GOT3 (cell line): ENCODE results near the gene PBX2.
"Not testable (repeated sequence)": the region's sequence is repeated elsewhere in the genome, so short reads cannot be mapped to it uniquely, and the experiment has no call there.

Experiments used
- DNase-seq: peaks from one replicate; lab custom pipeline; 2025; ENCODE audit warnings: mixed read lengths; lab: John Stamatoyannopoulos, UW

PBX2 gene

DNA sequence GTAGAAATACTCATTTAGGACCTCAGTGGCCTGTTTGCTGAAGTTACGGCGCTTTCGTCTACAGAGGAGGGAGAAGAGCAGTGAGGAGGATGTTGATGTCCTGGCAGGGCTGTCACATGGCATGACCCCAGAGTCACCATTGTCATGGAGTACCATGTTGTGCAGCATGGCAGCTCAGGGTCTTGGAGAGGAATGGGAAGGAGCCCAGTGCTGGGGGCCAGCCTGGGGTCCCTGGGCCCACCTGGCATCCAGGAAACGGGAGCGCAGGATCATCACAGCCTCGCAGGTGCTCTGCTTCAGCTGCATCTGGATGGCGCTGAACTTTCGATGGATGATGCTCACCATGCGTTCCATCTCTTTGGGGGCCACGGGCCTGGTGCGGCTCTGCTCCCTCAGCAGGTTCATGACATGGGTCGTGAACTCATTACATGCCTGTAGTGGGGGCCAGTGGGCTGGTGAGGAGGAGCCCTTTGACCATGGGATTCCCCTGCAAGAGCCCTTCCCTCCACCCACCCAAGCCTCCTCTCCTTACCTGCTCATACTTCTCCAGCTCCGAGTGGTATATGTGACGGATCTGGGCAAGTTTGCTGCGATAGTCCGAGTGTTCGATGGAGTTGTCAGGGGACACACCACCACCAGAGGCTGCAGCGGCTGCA, 2.1 kb downstream of the PBX2 start:
- not testable (repeated sequence) for DNase-seq

- DNase-seq = no peak
Measured at GRCh38 chr6:32187009-32187709, 2.8 kb downstream of the PBX2 start.

DNA sequence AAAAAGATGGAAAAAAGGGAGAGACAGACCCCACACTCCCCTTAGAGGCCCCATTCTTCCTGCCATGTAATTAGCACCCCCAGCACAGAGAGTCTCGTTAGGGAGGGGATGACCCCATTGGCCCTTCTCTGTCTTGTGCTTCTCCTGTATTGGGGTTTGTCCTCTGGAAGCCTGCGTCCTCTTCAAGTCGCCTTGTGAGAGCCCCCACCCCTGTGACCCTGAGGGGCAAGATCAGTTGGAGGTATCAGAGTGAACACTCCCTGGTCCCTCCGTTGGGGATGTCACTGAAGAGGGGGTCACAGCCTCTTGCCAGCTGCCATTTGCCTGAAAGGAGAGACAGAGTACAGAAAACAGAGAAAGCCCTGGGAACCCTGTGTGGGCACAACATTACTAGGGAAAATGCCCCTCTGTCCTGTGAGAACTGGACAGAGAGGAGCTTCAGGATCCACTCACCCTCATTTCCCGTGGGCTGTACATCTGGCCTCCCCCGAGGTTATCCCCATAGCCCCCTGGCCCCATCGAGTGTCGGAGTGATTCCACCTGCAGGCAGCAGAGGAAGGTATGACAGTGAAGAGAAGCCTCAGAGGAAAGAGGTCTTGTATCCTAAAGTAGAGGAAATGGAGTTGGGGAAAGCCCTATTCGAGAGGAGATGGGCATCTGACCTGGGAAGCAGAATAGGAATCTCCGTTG, 3.7 kb downstream of the PBX2 start:
- not testable (repeated sequence) for DNase-seq

GRCh38 chr6:32185681-32186131, 4.3 kb downstream of the PBX2 start:
- DNase-seq = not testable (repeated sequence)

GRCh38 chr6:32184084-32184640, 5.8 kb downstream of the PBX2 start, which contains the start of gene AGER:
AGER (minus strand) TSS chr6:32184253; CDS start chr6:32184222, 31 bp downstream.
- no peak for DNase-seq

DNA sequence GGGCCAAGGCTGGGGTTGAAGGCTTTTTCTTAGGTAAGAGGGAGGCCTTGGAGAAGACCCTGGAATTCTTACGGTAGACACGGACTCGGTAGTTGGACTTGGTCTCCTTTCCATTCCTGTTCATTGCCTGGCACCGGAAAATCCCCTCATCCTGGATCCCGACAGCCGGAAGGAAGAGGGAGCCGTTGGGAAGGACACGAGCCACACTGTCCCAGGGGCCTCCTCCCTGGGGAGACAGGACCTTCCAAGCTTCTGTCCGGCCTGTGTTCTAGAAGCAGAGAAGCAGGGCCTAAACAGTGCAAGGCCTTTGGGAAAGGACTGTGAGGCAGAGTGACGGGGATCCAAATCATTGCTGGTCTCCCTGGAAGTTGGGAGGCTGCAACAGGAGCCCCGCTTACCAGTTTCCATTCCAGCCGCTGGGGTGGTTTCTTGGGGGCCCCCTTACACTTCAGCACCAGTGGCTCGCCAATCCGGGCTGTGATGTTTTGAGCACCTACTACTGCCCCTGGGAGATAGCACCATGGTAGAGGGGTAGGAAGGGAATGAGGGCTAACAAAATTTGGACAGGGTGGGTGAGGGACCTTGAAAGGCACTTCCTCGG, 6.4 kb downstream of the PBX2 start:
- DNase-seq = no peak

DNA sequence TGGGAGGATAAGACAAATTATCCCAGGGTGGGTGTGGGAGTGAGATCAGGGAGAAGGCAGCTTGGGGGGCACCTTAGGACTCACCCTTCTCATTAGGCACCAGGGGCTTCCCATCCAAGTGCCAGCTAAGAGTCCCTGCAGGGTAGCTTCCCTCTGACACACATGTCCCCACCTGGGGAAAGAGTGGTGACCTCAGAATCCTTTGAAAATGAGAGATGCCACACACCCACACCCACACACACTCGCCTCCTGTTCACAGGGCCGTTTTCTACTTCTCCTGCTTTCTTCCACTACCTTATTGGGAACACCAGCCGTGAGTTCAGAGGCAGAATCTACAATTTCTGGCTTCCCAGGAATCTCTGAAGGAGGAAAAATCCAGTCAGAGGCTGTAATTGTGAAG, 7.0 kb downstream of the PBX2 start:
- DNase-seq = no peak

DNA sequence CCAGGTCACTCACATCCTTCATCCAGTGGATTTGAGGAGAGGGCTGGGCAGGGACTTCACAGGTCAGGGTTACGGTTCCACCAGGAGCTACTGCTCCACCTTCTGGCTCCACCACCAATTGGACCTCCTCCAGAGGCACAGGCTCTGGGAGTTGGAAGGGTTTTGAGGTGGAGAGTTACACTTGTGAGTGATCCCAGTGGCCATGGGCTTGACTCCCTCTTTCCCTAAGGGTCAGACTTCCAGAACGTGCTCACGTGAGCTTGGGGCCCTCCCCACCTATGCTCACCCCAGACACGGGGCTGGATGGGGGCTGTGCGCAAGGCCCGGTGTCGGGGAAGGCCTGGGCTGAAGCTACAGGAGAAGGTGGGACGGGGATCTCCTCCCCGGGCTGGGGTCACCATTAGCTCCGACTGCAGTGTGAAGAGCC, 7.4 kb downstream of the PBX2 start:
- DNase-seq = no peak

DNA sequence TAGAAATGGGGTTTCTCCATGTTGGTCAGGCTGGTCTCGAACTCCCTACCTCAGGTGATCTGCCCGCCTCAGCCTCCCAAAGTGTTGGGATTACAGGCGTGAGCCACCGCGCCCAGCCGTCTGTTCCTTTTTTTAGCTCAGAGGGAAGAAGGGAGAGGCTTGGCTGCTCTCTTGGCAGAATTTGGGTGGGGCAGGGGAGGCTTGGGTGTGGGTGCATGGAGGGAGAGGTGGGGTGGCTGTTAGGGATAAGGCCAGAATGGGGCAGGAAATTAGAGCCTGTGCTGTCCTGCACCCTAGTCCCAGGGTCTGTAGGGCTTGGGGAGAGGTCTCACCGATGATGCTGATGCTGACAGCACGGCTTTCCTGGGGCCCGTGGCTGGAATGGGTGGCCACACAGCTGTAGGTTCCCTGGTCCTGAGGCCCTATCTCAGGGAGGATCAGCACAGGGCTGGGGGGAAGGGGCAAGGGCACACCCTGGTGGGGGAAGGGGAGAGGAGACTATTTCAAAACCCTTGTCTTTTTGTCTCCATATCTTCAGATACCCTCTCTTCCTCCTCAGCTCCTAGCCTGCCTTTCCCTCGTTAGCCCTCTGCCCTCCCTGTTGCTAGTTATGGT, 8.0 kb downstream of the PBX2 start:
- no peak for DNase-seq

DNA sequence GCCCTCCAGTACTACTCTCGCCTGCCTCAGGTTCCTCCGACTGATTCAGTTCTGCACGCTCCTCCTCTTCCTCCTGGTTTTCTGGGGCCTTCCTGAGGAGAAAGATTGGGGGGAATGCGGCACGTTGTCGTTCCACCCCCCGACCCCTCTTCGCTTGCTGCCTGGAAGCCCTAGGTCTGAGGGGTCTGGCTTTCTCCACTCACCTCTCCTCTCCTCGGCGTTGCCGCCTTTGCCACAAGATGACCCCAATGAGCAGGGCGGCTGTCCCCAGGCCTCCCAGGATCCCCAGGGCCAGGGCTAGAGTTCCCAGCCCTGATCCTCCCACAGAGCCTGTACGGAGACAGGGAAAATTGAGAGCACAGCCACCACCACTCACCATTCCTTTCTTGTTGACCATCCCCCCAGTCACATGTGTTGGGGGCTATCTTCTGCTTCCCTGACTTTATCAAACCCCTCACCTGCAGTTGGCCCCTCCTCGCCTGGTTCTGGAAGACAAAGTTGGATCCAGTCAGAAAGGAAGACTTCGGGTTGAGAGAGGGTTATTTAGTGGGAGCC, 8.8 kb downstream of the PBX2 start:
- no peak for DNase-seq

GRCh38 chr6:32179766-32180405, 10.1 kb downstream of the PBX2 start:
- no peak for DNase-seq

- no peak for DNase-seq
Measured at GRCh38 chr6:32178547-32179440, 11.2 kb downstream of the PBX2 start.

DNA sequence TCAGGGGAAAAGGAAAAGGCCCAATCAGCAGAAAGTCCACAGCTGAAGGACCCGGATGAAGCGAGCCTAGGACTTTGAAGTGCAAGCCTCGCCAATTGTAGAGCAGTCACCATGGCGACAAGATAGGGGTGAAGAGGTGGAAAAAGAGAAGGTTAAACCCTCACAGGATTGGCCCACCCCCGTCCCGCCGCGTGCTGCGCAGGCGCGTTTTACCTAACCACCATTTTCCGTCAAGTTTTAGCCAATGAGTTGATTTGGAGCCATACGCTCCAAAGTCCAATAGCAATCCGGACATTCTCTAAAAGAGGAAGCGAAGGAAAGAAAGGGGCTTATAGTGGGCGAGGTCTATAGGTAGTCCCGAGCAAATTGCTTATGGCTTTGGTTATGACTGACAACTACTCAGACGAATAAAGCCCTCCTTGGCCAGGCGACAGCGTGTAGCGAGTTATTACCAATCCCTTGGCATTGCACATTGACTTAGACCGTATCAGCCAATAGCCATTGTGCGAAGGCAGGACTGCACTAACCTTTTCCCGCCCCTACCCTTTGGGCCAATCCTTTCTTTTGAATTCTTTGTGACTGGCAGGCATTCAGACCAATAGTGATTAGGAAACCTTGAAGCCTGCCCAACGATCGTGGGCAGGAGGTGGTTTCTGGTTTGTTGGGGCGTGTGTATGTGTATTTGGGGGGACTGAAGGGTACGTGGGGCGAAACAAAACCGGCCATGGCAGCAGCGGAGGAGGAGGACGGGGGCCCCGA, 12.0 kb downstream of the PBX2 start, which contains the start of gene RNF5:
TSS of gene RNF5 (plus strand) at position 618 of the 759 bp plus-strand sequence. CDS start at position 725, 107 bp downstream.
- DNase-seq = peak; percentile 79

DNA sequence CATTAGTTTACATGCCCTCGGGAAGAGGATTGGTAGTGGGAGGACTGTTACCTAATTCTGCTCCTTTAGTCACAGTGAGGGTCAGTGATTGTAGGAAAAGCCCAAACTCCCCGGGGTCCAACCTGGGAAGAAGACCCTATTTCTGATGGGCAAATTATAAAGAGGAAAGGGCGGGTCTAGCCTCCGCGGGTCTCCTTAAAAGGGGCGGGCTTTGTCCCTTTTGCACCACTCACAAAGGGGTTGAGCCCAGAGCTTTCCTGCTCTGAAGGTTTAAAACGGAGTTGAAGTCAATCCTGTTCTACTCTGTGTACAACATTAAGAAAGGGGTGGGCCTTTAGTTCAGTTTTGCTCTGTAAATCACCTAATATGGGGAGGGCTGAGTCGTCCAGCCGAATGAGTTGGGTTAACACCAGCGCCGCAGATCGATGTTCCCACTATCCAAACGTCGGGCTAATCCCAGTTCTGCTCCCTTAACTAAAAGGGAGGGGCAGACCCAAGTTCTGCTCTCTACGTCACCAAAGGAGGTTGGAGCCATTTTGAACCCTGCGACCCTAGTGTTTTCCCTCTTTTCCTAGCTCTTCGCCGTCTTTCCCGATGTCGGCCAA, 12.7 kb downstream of the PBX2 start:
- no peak for DNase-seq

GRCh38 chr6:32176476-32177182, 13.4 kb downstream of the PBX2 start:
- no peak for DNase-seq

GRCh38 chr6:32175711-32176475, 14.1 kb downstream of the PBX2 start, which contains the start of gene AGPAT1:
AGPAT1 (minus strand) TSS chr6:32176084; CDS start chr6:32171496, 4,588 bp downstream.
- peak; percentile 66 for DNase-seq

- no peak for DNase-seq
Measured at GRCh38 chr6:32175322-32175710, 14.7 kb downstream of the PBX2 start.
